HepG2 (cell line): ENCODE measurements around the gene IL1A. TPM values are rescaled to one million over a fixed set of nuclear protein-coding genes. Genes with fewer than 3 reads are reported as not detected.

Experiments
- ATAC-seq: fragments of 200-7000 bp; cut with Tn5 transposase; 3 replicates; pipeline ENCODE4 v1.9.1; 2020; ENCODE audit warnings: mild to moderate bottlenecking, moderate library complexity
- BruUV-seq: library from RNA; stranded (reverse); fragments of 400-500 nt; replicated peaks from 2 replicates; lab custom pipeline; 2021; lab: Mats Ljungman, UMichigan
- CTCF ChIA-PET: fragments of 300-600 bp; formaldehyde crosslinking; extraction: SDS; loops from one replicate; lab custom pipeline; 2021; ENCODE audit warnings: low total read pairs, inconsistent platforms, low intra/inter-chr PET ratio; lab: Yijun Ruan, JAX
- POLR2A ChIA-PET: fragments of 350-600 bp; sonication (Branson Sonifier 250); formaldehyde crosslinking; loops from one replicate; lab custom pipeline; 2020; ENCODE audit warnings: antibody characterized with exemption, inconsistent platforms; lab: Yijun Ruan, JAX
- DNase-seq: peaks from one replicate; pipeline ENCODE4 v3.0.0-alpha.2; 2015; ENCODE audit warnings: low spot score
- FAIRE-seq: peaks from 3 replicates; lab custom pipeline; 2011; peaks lifted over from hg19 to GRCh38; lab: Jason Lieb, UNC
- H2AFZ ChIP-seq: one replicate; pipeline ENCODE4 v1.6.1; 2011; ENCODE audit warnings: low read length, inconsistent platforms
- H3K27ac ChIP-seq: fragments of 300-600 bp; 3 replicates; pipeline ENCODE4 v1.8.0; 2011; ENCODE audit warnings: mixed run types, mild to moderate bottlenecking, mixed read lengths, low read length, inconsistent platforms; ENCODE audit not compliant: insufficient read depth; ENCODE audit errors: extremely low read length
- H3K27me3 ChIP-seq, 2 experiments: fragments of 200-600 bp in 1 of 2; 2 replicates in 1 of 2; 3 replicates in 1 of 2; pipeline versions ENCODE4 v1.6.0 to v1.8.0; 2011; ENCODE audit warnings: low read length in 2 of 2, mild to moderate bottlenecking in 2 of 2, moderate library complexity in 2 of 2, inconsistent platforms in 1 of 2; ENCODE audit not compliant: insufficient read depth in 2 of 2, control insufficient read depth in 1 of 2
- H3K36me3 ChIP-seq, 2 experiments: fragments of 200-600 bp in 1 of 2; replicated peaks in 1 of 2; 2 replicates in 1 of 2; 3 replicates in 1 of 2; pipeline versions ENCODE4 v1.5.1 to v1.8.0; 2011; ENCODE audit warnings: low read length in 2 of 2, inconsistent platforms in 1 of 2; ENCODE audit not compliant: insufficient read depth in 2 of 2, control insufficient read depth in 1 of 2
- H3K4me1 ChIP-seq: 2 replicates; pipeline ENCODE4 v1.5.1; 2012; ENCODE audit warnings: low read length, inconsistent platforms; ENCODE audit not compliant: insufficient read depth
- H3K4me2 ChIP-seq: 2 replicates; pipeline ENCODE4 v1.6.0; 2011; ENCODE audit warnings: low read depth, low read length, inconsistent platforms
- H3K4me3 ChIP-seq, 3 experiments: fragments of 200-600 bp in 1 of 3; sonication (generic), shearing (Covaris generic) in 1 of 3; replicated peaks in 1 of 3; 2 replicates each; pipeline ENCODE4 v1.5.1; 2011 to 2016; ENCODE audit warnings: low read length in 3 of 3, inconsistent platforms in 2 of 3, low read depth in 2 of 3, mild to moderate bottlenecking in 2 of 3, control low read depth in 1 of 3, mixed read lengths in 1 of 3; ENCODE audit not compliant: insufficient read depth in 1 of 3
- H3K79me2 ChIP-seq: one replicate; pipeline ENCODE4 v1.6.1; 2011; ENCODE audit warnings: low read length, inconsistent platforms; ENCODE audit not compliant: insufficient read depth
- H3K9ac ChIP-seq: 2 replicates; pipeline ENCODE4 v1.6.0; 2011; ENCODE audit warnings: mild to moderate bottlenecking, low read depth, low read length, inconsistent platforms; ENCODE audit not compliant: insufficient read depth
- H3K9me3 ChIP-seq: 2 replicates; pipeline ENCODE4 v1.5.1; 2012; ENCODE audit warnings: mild to moderate bottlenecking, low read length
- H4K20me1 ChIP-seq: 2 replicates; pipeline ENCODE4 v1.6.0; 2011; ENCODE audit warnings: inconsistent platforms, mild to moderate bottlenecking, low read length, moderate library complexity; ENCODE audit not compliant: insufficient read depth
- FOXJ3 ChIP-seq: sonication (generic); formaldehyde crosslinking; IDR thresholded peaks from 2 replicates; pipeline ENCODE4 v1.4.0; 2020; ENCODE audit warnings: missing genetic modification reagents, mild to moderate bottlenecking, borderline replicate concordance
- GRHL1 ChIP-seq: sonication (generic); formaldehyde crosslinking; conservative IDR thresholded peaks from 2 replicates; pipeline ENCODE4 v1.8.0; 2022; ENCODE audit warnings: missing genetic modification reagents
- HNF1B ChIP-seq: sonication (generic); formaldehyde crosslinking; IDR thresholded peaks from 2 replicates; pipeline ENCODE4 v1.5.1; 2020; ENCODE audit warnings: mild to moderate bottlenecking, moderate library complexity, missing genetic modification reagents
- JUN ChIP-seq: sonication (generic); formaldehyde crosslinking; IDR thresholded peaks from 2 replicates; pipeline ENCODE4 v1.4.0; 2020; ENCODE audit warnings: mild to moderate bottlenecking, missing genetic modification reagents
- MNT ChIP-seq: fragments of 450-650 bp; IDR thresholded peaks from 2 replicates; pipeline ENCODE4 v1.6.1; 2016
- RFX1 ChIP-seq: fragments of 450-650 bp; IDR thresholded peaks from 2 replicates; pipeline ENCODE4 v1.6.1; 2017
- ZBTB3 ChIP-seq: sonication (generic); formaldehyde crosslinking; IDR thresholded peaks from 2 replicates; pipeline ENCODE4 v1.4.0; 2020; ENCODE audit warnings: low read depth, mild to moderate bottlenecking, moderate library complexity, missing genetic modification reagents, borderline replicate concordance
- ZNF160 ChIP-seq: sonication (generic); formaldehyde crosslinking; IDR thresholded peaks from 2 replicates; pipeline ENCODE4 v1.8.0; 2022; ENCODE audit warnings: mild to moderate bottlenecking, inconsistent platforms, missing genetic modification reagents
- WGBS: methylation state at CpG from one replicate; pipeline ENCODE4 v1.1.6; 2017; ENCODE audit warnings: low lambda C conversion rate; 5-methylcytosine and 5-hydroxymethylcytosine counted together
- in situ Hi-C: cut with HindIII; loops from 2 replicates; pipeline ENCODE4 v1.10.0; 2017; ENCODE audit warnings: low pct_unique_long_range_greater_than_20kb; ENCODE audit not compliant: extremely low pct_ligation_motif_present
- intact Hi-C: fragments of 100-400 bp; cut with micrococcal nuclease; formaldehyde crosslinking; loops from one replicate; pipeline ENCODE4 v1.10.0; 2022; ENCODE audit not compliant: unreplicated experiment
- polyA plus RNA-seq, 8 experiments: library from polyadenylated mRNA; depleted of rRNA in 3 of 8; stranded (reverse) in 7 of 8; unstranded in 1 of 8; fragments of >200 nt; fragmentation: Illumina TruSeq in 4 of 8; extraction: Trizol in 4 of 8; gene quantifications; 2 replicates each; pipeline versions ENCODE4 v1.2.1 to v1.2.3, GENCODE V29; 2011 to 2016; ENCODE audit warnings: low read depth in 4 of 8, missing spikeins in 1 of 8, mixed read lengths in 1 of 8; ENCODE audit not compliant: insufficient read depth in 1 of 8
- total RNA-seq, 5 experiments: library from RNA; depleted of rRNA; stranded (reverse); fragments of >200 nt; fragmentation: Illumina TruSeq; extraction: Trizol; gene quantifications; 2 replicates each; pipeline ENCODE4 v1.2.3, GENCODE V29; 2016; ENCODE audit warnings: low read depth in 1 of 5
- TF ChIP-seq, protein P1 (sequence below): sonication (generic); formaldehyde crosslinking; IDR thresholded peaks from 2 replicates; pipeline ENCODE4 v1.4.0; 2020; ENCODE audit warnings: missing genetic modification reagents

IL1A gene
- total and polyA plus RNA-seq, 2 of the 13 experiments (the other 11 are each of a cell fraction or from before 2014, with no cell fraction given), result not detected

GRCh38 chr2:112726487-112727190 is 57.7 kb downstream of the IL1A start:
- peak overlapping the region; percentile 50; the same call in 1 of the 2 replicates for H3K9ac ChIP-seq
- peak overlapping the region; percentile 86 for H3K4me2 ChIP-seq
- TSS peak; percentile 73 for BruUV-seq
- DNase-seq, result peak; percentile 91
- ChIA-PET CTCF (interaction anchor here (1.0 to 5.8 kb wide), 6 partner anchors 34 to 245 kb away, joined by 3 to 113 read pairs (median 4); no protein-coding TSS in a partner anchor), POLR2A (interaction anchor here (0.9 to 4.2 kb wide), 11 partner anchors 14 to 143 kb away, joined by 3 to 30 read pairs (median 6); partner anchors contain the start of genes CHCHD5 and SLC20A1)
- H4K20me1 ChIP-seq, result no peaks in the 10 kb centered on the region
- peaks cover 23% of the 10 kb centered on the region for H3K4me1 ChIP-seq
- FAIRE-seq, result peak; percentile 92
- ATAC-seq, result peak; percentile 84
- intact Hi-C loops, result loop anchor here (1.0 to 10.0 kb wide), 6 partner anchors 34 to 462 kb away; partner anchors contain the start of gene TTL
- peak overlapping the region; percentile 34 for H2AFZ ChIP-seq
- WGBS, result 7% methylated on average over 19 of the region's 19 CpGs
- peak overlapping the region; percentile 44 to 75 (median 54) for H3K4me3 ChIP-seq
- H3K27me3 ChIP-seq, result peaks cover 0 to 7% of the 10 kb centered on the region in 2 experiments; a peak in 2 of 5 replicates
- H3K9me3 ChIP-seq, result no peaks in the 10 kb centered on the region
- no peaks in the 10 kb centered on the region for H3K36me3 ChIP-seq
- no peaks in the 10 kb centered on the region for H3K79me2 ChIP-seq
- in situ Hi-C loops, result no loop called here
- H3K27ac ChIP-seq, result no peak overlapping the region
- TF ChIP-seq, protein P1, sequence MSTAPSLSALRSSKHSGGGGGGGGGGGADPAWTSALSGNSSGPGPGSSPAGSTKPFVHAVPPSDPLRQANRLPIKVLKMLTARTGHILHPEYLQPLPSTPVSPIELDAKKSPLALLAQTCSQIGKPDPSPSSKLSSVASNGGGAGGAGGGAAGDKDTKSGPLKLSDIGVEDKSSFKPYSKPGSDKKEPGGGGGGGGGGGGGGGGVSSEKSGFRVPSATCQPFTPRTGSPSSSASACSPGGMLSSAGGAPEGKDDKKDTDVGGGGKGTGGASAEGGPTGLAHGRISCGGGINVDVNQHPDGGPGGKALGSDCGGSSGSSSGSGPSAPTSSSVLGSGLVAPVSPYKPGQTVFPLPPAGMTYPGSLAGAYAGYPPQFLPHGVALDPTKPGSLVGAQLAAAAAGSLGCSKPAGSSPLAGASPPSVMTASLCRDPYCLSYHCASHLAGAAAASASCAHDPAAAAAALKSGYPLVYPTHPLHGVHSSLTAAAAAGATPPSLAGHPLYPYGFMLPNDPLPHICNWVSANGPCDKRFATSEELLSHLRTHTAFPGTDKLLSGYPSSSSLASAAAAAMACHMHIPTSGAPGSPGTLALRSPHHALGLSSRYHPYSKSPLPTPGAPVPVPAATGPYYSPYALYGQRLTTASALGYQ (CRISPR knock-in tag), result no peak
- no peak for TF ChIP-seq MNT
- TF ChIP-seq GRHL1 (CRISPR knock-in tag), result no peak
- TF ChIP-seq FOXJ3 (CRISPR knock-in tag), result no peak
- no peak; the same call in 1 of the 2 replicates for TF ChIP-seq ZNF160 (CRISPR knock-in tag)
- TF ChIP-seq HNF1B (CRISPR knock-in tag), result peak; percentile 92; the same call in 1 of the 2 replicates
- 0 out of 2 replicates have a peak, but pooled peaks have one; percentile 50 for TF ChIP-seq ZBTB3
- no peak for TF ChIP-seq RFX1
- no peak for TF ChIP-seq JUN (CRISPR knock-in tag)
